Measurements from ENCODE around the gene DNAJC2.

- TF ChIP-seq, protein P1, sequence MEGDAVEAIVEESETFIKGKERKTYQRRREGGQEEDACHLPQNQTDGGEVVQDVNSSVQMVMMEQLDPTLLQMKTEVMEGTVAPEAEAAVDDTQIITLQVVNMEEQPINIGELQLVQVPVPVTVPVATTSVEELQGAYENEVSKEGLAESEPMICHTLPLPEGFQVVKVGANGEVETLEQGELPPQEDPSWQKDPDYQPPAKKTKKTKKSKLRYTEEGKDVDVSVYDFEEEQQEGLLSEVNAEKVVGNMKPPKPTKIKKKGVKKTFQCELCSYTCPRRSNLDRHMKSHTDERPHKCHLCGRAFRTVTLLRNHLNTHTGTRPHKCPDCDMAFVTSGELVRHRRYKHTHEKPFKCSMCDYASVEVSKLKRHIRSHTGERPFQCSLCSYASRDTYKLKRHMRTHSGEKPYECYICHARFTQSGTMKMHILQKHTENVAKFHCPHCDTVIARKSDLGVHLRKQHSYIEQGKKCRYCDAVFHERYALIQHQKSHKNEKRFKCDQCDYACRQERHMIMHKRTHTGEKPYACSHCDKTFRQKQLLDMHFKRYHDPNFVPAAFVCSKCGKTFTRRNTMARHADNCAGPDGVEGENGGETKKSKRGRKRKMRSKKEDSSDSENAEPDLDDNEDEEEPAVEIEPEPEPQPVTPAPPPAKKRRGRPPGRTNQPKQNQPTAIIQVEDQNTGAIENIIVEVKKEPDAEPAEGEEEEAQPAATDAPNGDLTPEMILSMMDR (IDR thresholded peaks at IDR 0.05): no peak
- no peak for TF ChIP-seq POLR2A (IDR thresholded peaks at IDR 0.05)
These were observed 3.1 kb downstream of the DNAJC2 start for GRCh38 chr7:103341466-103341865.
